H1 (cell line): ENCODE results near the gene LRRC56.

Experiments used
- BACH1 ChIP-seq: IDR thresholded peaks from 2 replicates; pipeline ENCODE4 v1.6.1; 2012; ENCODE audit warnings: low read length, improper control_type of control experiment
- CEBPB ChIP-seq: IDR thresholded peaks from 2 replicates; pipeline ENCODE4 v1.6.1; 2012; ENCODE audit warnings: low read depth, low read length
- CREB1 ChIP-seq: IDR thresholded peaks from 2 replicates; pipeline ENCODE4 v1.6.1; 2012; ENCODE audit warnings: inconsistent platforms
- EGR1 ChIP-seq: IDR thresholded peaks from 2 replicates; pipeline ENCODE4 v1.6.1; 2011; ENCODE audit warnings: low read depth, low read length, borderline replicate concordance
- EP300 ChIP-seq, 2 experiments: IDR thresholded peaks; 1 replicate in 1 of 2; 2 replicates in 1 of 2; pipeline ENCODE4 v1.6.1; 2011 to 2012; ENCODE audit warnings: low read depth in 2 of 2, low read length in 2 of 2, mild to moderate bottlenecking in 2 of 2, borderline replicate concordance in 1 of 2, inconsistent platforms in 1 of 2, moderate library complexity in 1 of 2
- MAFK ChIP-seq: IDR thresholded peaks from 2 replicates; pipeline ENCODE4 v1.6.1; 2012; ENCODE audit warnings: low read depth, mild to moderate bottlenecking, improper control_type of control experiment, low read length
- POLR2A ChIP-seq, 2 experiments: IDR thresholded peaks; 1 replicate in 1 of 2; 2 replicates in 1 of 2; pipeline ENCODE4 v1.6.1; 2011; ENCODE audit warnings: low read depth in 2 of 2, low read length in 2 of 2, mild to moderate bottlenecking in 2 of 2; ENCODE audit errors: control extremely low read depth in 1 of 2
- RFX5 ChIP-seq: IDR thresholded peaks from 2 replicates; pipeline ENCODE4 v1.6.1; 2011; ENCODE audit warnings: low read depth, low read length, improper control_type of control experiment, borderline replicate concordance
- TF ChIP-seq, protein P1 (sequence below), 3 experiments: IDR thresholded peaks; 1 replicate in 2 of 3; 2 replicates in 1 of 3; pipeline versions ENCODE4 v1.5.1 to v1.6.1; 2011; ENCODE audit warnings: low read length in 3 of 3, mild to moderate bottlenecking in 3 of 3, inconsistent platforms in 2 of 3, low read depth in 1 of 3, moderate library complexity in 1 of 3; ENCODE audit not compliant: insufficient read depth in 1 of 3; ENCODE audit errors: control extremely low read depth in 1 of 3
- TF ChIP-seq, protein P2 (sequence below): fragments of 300-600 bp; sonication (generic); IDR thresholded peaks from 2 replicates; pipeline ENCODE4 v1.7.1; 2012; ENCODE audit warnings: low read length, moderate library complexity, mild to moderate bottlenecking, inconsistent platforms; ENCODE audit not compliant: insufficient replicate concordance
- TF ChIP-seq, protein P3 (sequence below): IDR thresholded peaks from 2 replicates; pipeline ENCODE4 v1.6.1; 2012; ENCODE audit warnings: inconsistent platforms

DNA sequence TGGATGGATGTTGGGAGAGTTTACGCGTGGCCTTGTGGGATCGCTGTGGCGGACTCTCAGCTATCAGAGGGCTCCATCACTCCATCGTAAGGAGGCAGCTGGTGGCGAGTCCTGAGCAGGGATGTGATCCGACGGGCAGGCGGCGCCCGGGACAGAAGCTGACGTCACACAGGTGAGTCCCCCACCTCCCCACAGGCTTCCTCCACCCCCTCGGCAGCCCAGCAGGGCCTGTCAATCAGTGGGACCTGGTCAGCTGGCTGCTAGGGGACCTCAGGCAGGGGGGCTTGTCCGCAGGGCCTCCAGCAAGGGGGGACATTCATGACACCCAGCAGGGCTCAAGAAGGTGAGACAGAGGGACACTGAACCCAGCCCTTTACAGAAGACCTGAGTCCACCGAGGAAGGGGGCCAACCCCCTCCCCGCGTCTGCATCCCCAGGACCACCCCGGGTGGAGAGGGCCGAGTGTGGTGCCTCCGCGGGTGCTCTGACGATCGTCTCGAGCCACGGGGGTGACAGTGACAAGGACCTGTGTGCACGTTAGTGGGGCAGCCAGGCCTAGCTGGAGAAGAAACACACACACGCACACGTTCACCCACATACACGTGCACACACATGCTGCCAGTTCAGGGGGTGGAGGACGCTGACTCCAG is 9.0 kb upstream of the LRRC56 start:
- TF ChIP-seq, protein P1, sequence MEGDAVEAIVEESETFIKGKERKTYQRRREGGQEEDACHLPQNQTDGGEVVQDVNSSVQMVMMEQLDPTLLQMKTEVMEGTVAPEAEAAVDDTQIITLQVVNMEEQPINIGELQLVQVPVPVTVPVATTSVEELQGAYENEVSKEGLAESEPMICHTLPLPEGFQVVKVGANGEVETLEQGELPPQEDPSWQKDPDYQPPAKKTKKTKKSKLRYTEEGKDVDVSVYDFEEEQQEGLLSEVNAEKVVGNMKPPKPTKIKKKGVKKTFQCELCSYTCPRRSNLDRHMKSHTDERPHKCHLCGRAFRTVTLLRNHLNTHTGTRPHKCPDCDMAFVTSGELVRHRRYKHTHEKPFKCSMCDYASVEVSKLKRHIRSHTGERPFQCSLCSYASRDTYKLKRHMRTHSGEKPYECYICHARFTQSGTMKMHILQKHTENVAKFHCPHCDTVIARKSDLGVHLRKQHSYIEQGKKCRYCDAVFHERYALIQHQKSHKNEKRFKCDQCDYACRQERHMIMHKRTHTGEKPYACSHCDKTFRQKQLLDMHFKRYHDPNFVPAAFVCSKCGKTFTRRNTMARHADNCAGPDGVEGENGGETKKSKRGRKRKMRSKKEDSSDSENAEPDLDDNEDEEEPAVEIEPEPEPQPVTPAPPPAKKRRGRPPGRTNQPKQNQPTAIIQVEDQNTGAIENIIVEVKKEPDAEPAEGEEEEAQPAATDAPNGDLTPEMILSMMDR (IDR thresholded peaks at IDR 0.05; ENCODE audit: control extremely low read depth in 1 of 3, insufficient read depth in 1 of 3, low read depth in 1 of 3, low read length in 3 of 3), result no peak
- TF ChIP-seq EP300 (IDR thresholded peaks at IDR 0.05; ENCODE audit: borderline replicate concordance in 1 of 2, low read depth in 2 of 2, low read length in 2 of 2) (no peak), BACH1 (no peak), POLR2A (IDR thresholded peaks at IDR 0.05; ENCODE audit: control extremely low read depth in 1 of 2, low read depth in 2 of 2, low read length in 2 of 2) (no peak), MAFK (no peak), CEBPB (no peak), EGR1 (no peak), CREB1 (no peak), RFX5 (no peak)
- TF ChIP-seq, protein P2, sequence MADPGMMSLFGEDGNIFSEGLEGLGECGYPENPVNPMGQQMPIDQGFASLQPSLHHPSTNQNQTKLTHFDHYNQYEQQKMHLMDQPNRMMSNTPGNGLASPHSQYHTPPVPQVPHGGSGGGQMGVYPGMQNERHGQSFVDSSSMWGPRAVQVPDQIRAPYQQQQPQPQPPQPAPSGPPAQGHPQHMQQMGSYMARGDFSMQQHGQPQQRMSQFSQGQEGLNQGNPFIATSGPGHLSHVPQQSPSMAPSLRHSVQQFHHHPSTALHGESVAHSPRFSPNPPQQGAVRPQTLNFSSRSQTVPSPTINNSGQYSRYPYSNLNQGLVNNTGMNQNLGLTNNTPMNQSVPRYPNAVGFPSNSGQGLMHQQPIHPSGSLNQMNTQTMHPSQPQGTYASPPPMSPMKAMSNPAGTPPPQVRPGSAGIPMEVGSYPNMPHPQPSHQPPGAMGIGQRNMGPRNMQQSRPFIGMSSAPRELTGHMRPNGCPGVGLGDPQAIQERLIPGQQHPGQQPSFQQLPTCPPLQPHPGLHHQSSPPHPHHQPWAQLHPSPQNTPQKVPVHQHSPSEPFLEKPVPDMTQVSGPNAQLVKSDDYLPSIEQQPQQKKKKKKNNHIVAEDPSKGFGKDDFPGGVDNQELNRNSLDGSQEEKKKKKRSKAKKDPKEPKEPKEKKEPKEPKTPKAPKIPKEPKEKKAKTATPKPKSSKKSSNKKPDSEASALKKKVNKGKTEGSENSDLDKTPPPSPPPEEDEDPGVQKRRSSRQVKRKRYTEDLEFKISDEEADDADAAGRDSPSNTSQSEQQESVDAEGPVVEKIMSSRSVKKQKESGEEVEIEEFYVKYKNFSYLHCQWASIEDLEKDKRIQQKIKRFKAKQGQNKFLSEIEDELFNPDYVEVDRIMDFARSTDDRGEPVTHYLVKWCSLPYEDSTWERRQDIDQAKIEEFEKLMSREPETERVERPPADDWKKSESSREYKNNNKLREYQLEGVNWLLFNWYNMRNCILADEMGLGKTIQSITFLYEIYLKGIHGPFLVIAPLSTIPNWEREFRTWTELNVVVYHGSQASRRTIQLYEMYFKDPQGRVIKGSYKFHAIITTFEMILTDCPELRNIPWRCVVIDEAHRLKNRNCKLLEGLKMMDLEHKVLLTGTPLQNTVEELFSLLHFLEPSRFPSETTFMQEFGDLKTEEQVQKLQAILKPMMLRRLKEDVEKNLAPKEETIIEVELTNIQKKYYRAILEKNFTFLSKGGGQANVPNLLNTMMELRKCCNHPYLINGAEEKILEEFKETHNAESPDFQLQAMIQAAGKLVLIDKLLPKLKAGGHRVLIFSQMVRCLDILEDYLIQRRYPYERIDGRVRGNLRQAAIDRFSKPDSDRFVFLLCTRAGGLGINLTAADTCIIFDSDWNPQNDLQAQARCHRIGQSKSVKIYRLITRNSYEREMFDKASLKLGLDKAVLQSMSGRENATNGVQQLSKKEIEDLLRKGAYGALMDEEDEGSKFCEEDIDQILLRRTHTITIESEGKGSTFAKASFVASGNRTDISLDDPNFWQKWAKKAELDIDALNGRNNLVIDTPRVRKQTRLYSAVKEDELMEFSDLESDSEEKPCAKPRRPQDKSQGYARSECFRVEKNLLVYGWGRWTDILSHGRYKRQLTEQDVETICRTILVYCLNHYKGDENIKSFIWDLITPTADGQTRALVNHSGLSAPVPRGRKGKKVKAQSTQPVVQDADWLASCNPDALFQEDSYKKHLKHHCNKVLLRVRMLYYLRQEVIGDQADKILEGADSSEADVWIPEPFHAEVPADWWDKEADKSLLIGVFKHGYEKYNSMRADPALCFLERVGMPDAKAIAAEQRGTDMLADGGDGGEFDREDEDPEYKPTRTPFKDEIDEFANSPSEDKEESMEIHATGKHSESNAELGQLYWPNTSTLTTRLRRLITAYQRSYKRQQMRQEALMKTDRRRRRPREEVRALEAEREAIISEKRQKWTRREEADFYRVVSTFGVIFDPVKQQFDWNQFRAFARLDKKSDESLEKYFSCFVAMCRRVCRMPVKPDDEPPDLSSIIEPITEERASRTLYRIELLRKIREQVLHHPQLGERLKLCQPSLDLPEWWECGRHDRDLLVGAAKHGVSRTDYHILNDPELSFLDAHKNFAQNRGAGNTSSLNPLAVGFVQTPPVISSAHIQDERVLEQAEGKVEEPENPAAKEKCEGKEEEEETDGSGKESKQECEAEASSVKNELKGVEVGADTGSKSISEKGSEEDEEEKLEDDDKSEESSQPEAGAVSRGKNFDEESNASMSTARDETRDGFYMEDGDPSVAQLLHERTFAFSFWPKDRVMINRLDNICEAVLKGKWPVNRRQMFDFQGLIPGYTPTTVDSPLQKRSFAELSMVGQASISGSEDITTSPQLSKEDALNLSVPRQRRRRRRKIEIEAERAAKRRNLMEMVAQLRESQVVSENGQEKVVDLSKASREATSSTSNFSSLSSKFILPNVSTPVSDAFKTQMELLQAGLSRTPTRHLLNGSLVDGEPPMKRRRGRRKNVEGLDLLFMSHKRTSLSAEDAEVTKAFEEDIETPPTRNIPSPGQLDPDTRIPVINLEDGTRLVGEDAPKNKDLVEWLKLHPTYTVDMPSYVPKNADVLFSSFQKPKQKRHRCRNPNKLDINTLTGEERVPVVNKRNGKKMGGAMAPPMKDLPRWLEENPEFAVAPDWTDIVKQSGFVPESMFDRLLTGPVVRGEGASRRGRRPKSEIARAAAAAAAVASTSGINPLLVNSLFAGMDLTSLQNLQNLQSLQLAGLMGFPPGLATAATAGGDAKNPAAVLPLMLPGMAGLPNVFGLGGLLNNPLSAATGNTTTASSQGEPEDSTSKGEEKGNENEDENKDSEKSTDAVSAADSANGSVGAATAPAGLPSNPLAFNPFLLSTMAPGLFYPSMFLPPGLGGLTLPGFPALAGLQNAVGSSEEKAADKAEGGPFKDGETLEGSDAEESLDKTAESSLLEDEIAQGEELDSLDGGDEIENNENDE, result no peak
- TF ChIP-seq, protein P3, sequence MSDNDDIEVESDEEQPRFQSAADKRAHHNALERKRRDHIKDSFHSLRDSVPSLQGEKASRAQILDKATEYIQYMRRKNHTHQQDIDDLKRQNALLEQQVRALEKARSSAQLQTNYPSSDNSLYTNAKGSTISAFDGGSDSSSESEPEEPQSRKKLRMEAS, result no peak
